ENCODE results near the gene ITPR2. TPM values are rescaled to one million over a fixed set of nuclear protein-coding genes. Genes with fewer than 3 reads are reported as not detected.

The ITPR2 gene
- polyA plus RNA-seq, 2 of the 4 experiments (the other 2 are of a cell fraction): 3.1 to 8.1 TPM

DNA sequence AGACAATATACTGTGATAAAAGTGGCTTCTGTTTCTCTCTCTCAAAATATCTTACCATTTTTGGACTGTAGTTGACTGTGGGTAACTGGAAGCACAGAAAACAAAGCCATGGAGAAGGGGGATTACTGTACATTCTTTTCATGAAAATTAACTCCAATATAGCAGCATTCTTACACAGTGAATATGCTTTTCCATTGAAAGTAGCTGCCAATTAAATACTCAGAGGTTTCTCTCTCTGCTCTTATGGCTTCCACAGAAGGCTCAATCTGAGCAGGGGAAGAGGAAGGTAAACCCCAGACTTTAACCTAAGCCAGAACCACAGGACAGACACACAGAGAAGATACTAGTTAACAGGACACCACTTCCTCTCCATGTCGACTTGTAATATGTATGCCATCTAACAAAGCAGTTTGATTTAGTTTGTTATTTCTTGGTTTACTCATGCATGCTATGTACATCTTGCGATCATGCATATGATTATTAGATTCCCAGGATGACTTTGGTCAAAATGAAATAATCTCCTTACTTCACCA lies 487.5 kb downstream of the ITPR2 start (continued):
- TF ChIP-seq, protein P1, sequence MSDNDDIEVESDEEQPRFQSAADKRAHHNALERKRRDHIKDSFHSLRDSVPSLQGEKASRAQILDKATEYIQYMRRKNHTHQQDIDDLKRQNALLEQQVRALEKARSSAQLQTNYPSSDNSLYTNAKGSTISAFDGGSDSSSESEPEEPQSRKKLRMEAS (IDR thresholded peaks at IDR 0.05): no peak
- TF ChIP-seq, protein P2, sequence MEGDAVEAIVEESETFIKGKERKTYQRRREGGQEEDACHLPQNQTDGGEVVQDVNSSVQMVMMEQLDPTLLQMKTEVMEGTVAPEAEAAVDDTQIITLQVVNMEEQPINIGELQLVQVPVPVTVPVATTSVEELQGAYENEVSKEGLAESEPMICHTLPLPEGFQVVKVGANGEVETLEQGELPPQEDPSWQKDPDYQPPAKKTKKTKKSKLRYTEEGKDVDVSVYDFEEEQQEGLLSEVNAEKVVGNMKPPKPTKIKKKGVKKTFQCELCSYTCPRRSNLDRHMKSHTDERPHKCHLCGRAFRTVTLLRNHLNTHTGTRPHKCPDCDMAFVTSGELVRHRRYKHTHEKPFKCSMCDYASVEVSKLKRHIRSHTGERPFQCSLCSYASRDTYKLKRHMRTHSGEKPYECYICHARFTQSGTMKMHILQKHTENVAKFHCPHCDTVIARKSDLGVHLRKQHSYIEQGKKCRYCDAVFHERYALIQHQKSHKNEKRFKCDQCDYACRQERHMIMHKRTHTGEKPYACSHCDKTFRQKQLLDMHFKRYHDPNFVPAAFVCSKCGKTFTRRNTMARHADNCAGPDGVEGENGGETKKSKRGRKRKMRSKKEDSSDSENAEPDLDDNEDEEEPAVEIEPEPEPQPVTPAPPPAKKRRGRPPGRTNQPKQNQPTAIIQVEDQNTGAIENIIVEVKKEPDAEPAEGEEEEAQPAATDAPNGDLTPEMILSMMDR (IDR thresholded peaks at IDR 0.05): no peak
- no peak for TF ChIP-seq HOXA7 (CRISPR knock-in tag; IDR thresholded peaks at IDR 0.05)
- TF ChIP-seq KDM5A (IDR thresholded peaks at IDR 0.05): no peak
- TF ChIP-seq EP300 (IDR thresholded peaks at IDR 0.05): no peak
- TF ChIP-seq, protein P3, sequence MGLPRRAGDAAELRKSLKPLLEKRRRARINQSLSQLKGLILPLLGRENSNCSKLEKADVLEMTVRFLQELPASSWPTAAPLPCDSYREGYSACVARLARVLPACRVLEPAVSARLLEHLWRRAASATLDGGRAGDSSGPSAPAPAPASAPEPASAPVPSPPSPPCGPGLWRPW (IDR thresholded peaks at IDR 0.05): no peak
- TF ChIP-seq MAFK (IDR thresholded peaks at IDR 0.05; ENCODE audit: partially characterized antibody): no peak
- no peak for TF ChIP-seq FOXS1 (CRISPR knock-in tag; IDR thresholded peaks at IDR 0.05)
- TF ChIP-seq RARB (CRISPR knock-in tag; IDR thresholded peaks at IDR 0.05): no peak

DNA sequence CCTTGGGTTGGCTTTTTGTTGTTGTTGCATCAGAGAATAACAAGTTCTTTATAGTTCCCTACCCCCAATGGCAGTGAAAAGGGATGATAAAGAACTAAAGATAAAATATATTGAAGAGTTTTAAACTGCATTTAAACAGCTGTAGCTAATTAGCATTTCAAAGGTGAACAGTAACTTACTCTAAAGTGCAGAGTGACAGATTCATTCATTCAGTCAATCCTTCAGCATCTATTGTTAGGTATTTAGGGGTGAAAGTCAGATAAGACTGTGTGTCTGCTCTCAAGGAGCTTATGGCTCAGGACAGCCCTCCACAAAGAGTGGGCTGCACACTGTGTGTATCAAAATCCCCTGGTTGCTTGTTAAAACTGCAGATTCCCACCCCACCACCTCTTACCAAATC lies 491.5 kb downstream of the ITPR2 start:
- no peak overlapping the region for H3K27ac ChIP-seq
- H3K4me3 ChIP-seq: no peak overlapping the region
- ChIA-PET POLR2A (no interaction called here), CTCF (interaction anchor here (0.9 kb wide), 1 partner anchor 244 kb away, joined by 3 read pairs; no protein-coding TSS in a partner anchor)
- DNase-seq (ENCODE audit: low read depth in 1 of 2, low spot score in 1 of 2): no peak
- no peaks in the 10 kb centered on the region for H3K9me3 ChIP-seq
- no peak for TF ChIP-seq BHLHE40 (IDR thresholded peaks at IDR 0.05; ENCODE audit: low read depth, low read length)
- no peak for TF ChIP-seq FOSL2 (IDR thresholded peaks at IDR 0.05)
- no peak for TF ChIP-seq FOSL2 (CRISPR knock-in tag; IDR thresholded peaks at IDR 0.05)
- TF ChIP-seq KDM5A (IDR thresholded peaks at IDR 0.05): no peak
- TF ChIP-seq HOXB13 (CRISPR knock-in tag; IDR thresholded peaks at IDR 0.05; ENCODE audit: low read depth): no peak
- no peak for TF ChIP-seq RARB (CRISPR knock-in tag; IDR thresholded peaks at IDR 0.05)
- TF ChIP-seq RFX5 (IDR thresholded peaks at IDR 0.05): no peak
- TF ChIP-seq EHF (CRISPR knock-in tag; IDR thresholded peaks at IDR 0.05): no peak
- TF ChIP-seq, protein P4, sequence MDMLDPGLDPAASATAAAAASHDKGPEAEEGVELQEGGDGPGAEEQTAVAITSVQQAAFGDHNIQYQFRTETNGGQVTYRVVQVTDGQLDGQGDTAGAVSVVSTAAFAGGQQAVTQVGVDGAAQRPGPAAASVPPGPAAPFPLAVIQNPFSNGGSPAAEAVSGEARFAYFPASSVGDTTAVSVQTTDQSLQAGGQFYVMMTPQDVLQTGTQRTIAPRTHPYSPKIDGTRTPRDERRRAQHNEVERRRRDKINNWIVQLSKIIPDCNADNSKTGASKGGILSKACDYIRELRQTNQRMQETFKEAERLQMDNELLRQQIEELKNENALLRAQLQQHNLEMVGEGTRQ (IDR thresholded peaks at IDR 0.05): no peak
- no peak for TF ChIP-seq RAD21 (conservative IDR thresholded peaks at IDR 0.05 in 1 of 2, IDR thresholded peaks at IDR 0.05 in 1 of 2)
- no peak for TF ChIP-seq ZC3H11A (IDR thresholded peaks at IDR 0.05)
- no peak for TF ChIP-seq SREBF2 (IDR thresholded peaks at IDR 0.05)
- TF ChIP-seq TP53 (CRISPR knock-in tag; IDR thresholded peaks at IDR 0.05): no peak
- no peak for TF ChIP-seq HEYL (CRISPR knock-in tag; IDR thresholded peaks at IDR 0.05)
- TF ChIP-seq HOXB5 (CRISPR knock-in tag; IDR thresholded peaks at IDR 0.05): no peak
- TF ChIP-seq TFCP2L1 (CRISPR knock-in tag; IDR thresholded peaks at IDR 0.05): no peak
- no peak for TF ChIP-seq EP300 (IDR thresholded peaks at IDR 0.05)
- TF ChIP-seq, protein P5, sequence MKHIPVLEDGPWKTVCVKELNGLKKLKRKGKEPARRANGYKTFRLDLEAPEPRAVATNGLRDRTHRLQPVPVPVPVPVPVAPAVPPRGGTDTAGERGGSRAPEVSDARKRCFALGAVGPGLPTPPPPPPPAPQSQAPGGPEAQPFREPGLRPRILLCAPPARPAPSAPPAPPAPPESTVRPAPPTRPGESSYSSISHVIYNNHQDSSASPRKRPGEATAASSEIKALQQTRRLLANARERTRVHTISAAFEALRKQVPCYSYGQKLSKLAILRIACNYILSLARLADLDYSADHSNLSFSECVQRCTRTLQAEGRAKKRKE (CRISPR knock-in tag; IDR thresholded peaks at IDR 0.05; ENCODE audit: low read depth): no peak
- FAIRE-seq: no peak
- H3K4me2 ChIP-seq: no peak overlapping the region
- ATAC-seq: no peak
- peaks cover 8% of the 10 kb centered on the region; the same call in 1 of the 3 replicates for H3K4me1 ChIP-seq

Measured in A549 (cell line).